Activated T-helper 17 cell treated with anti-CD3 and anti-CD28 coated beads, Interleukin-2, amount 50 U/mL, for 72 hours (primary cell): ENCODE data around the gene EYA2. TPM values are rescaled to one million over a fixed set of nuclear protein-coding genes. Genes with fewer than 3 reads are reported as not detected.

Experiments used
- ATAC-seq: fragments of 150-1000 bp; cut with Tn5 transposase; replicated peaks from 2 replicates; pipeline ENCODE4 v1.10.0; 2021; ENCODE audit warnings: mild to moderate bottlenecking, moderate library complexity
- H3K27ac Mint-ChIP-seq: one replicate; pipeline ENCODE4 v1.8.0; 2022; ENCODE audit warnings: mixed read lengths
- H3K27me3 Mint-ChIP-seq: one replicate; pipeline ENCODE4 v1.8.0; 2022; ENCODE audit warnings: mixed read lengths
- H3K36me3 Mint-ChIP-seq: one replicate; pipeline ENCODE4 v1.8.0; 2022; ENCODE audit warnings: low read depth, mild to moderate bottlenecking, mixed read lengths
- H3K4me1 Mint-ChIP-seq: one replicate; pipeline ENCODE4 v1.8.0; 2022; ENCODE audit warnings: mixed read lengths
- H3K4me3 Mint-ChIP-seq: one replicate; pipeline ENCODE4 v1.8.0; 2022; ENCODE audit warnings: mild to moderate bottlenecking, mixed read lengths
- H3K9me3 Mint-ChIP-seq: one replicate; pipeline ENCODE4 v1.8.0; 2022; ENCODE audit warnings: mixed read lengths
- total RNA-seq, 2 donors: library from RNA; stranded (reverse); gene quantifications; one replicate each; pipeline ENCODE4 v1.2.3, GENCODE V29; 2022

The EYA2 gene
- total RNA-seq, 2 donors from 2014 or later = 0.16 TPM; not detected in 1

DNA sequence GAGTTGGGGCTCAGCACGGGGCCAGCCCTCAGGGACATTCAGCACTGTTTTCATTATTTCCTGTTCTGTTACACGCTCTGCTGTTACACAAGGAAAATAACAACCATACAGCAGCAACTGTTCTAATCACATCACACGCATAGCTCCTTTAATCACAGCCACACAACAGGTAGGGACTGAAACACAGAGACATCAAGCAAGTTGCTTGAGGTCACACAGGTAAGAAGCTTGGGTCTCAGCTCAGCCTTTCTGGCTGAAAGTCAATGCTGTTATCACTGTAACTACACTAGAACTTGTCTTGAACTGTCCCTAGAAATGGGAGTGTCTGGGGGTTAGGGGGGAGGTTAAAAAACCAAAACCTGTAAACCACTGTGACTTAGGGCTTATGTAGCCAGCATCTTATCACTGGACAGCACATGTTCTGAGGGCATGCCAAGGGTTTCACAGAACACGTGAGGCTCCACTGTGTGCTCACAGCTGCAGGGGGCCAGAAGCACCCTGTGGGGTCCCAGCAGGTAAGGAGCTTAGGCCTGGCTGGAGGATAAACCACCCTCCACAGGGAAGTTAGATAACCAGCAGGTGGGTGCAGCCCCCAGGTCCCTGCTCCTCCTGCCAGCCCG is 146.0 kb downstream of the EYA2 start:
- no peak overlapping the region for H3K4me3 Mint-ChIP-seq
- H3K27ac Mint-ChIP-seq = no peak overlapping the region
- peaks cover 5% of the 10 kb centered on the region for H3K9me3 Mint-ChIP-seq
- H3K36me3 Mint-ChIP-seq = no peaks in the 10 kb centered on the region
- no peaks in the 10 kb centered on the region for H3K4me1 Mint-ChIP-seq
- ATAC-seq = no peak
- peaks cover 31% of the 10 kb centered on the region for H3K27me3 Mint-ChIP-seq

DNA sequence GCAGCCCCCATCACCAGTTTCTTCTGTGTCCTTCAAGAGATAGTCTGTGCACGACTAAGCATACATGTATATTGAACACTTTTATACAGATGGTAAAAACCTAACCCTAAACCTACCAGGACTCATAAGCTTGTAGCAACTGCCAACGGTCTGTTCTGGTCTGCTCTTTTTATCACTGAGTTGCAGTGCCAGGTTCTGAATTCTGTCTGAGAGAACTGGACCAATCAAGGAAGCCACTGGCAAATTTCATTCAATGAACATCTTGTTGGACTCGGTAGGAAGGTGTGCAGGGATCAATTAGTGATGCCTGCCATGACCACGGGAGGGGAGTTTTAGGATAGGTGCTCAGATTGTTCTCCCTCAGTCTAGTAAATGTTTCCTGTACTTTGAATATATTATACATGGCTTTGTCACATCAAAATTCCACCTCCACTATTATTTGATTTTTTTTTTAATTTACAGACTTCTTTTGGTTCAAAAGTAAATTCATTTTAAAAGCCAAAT is 146.8 kb downstream of the EYA2 start:
- Mint-ChIP-seq H3K4me1 (no peaks in the 10 kb centered on the region), H3K4me3 (no peak overlapping the region), H3K9me3 (peaks cover 8% of the 10 kb centered on the region), H3K27ac (no peak overlapping the region), H3K36me3 (no peaks in the 10 kb centered on the region), H3K27me3 (peaks cover 25% of the 10 kb centered on the region)
- no peak for ATAC-seq

DNA sequence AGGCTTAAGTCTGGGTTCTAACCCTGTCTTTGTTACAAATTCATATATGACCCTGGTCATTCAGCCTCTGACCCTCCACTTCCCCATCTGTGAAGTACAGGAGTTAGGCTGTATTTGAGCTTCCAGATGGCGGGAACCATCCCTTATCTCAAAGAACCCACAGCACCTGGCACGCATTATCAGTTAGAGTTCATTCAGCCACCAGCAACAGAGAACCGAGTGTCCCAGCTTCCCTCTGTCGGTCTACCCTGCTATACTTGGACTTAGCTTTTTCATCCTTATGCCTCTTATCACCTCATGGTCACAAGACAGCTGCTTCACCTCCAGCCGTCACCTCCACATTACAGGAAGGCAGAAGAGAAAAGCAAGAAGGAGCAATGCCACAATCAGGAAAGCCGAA is 147.8 kb downstream of the EYA2 start:
- no peak for ATAC-seq
- Mint-ChIP-seq H3K9me3 (peaks cover 10% of the 10 kb centered on the region), H3K27me3 (peaks cover 23% of the 10 kb centered on the region), H3K36me3 (no peaks in the 10 kb centered on the region), H3K4me1 (no peaks in the 10 kb centered on the region), H3K27ac (no peak overlapping the region), H3K4me3 (no peak overlapping the region)

DNA sequence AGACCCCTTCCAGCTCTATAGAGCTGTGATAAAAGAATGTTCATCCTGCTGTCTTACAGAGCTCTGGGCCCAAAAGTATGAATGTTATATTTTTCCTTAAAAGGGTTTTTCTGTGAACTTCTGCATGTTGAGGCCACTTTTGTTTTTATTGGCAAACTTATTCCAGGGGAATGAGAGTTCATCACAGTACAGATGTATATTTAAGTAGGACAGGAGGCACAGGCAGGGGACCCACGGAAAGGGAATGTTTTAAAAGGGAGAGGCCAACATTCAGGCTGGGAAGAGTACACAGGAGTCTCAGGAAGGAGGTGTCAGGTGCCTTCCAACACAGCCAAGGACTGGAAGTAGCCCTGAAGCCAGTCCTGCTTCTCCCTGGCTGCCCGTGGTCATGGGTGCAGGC is 148.4 kb downstream of the EYA2 start:
- peaks cover 23% of the 10 kb centered on the region for H3K27me3 Mint-ChIP-seq
- no peak overlapping the region for H3K27ac Mint-ChIP-seq
- peaks cover 10% of the 10 kb centered on the region for H3K9me3 Mint-ChIP-seq
- no peak overlapping the region for H3K4me3 Mint-ChIP-seq
- no peaks in the 10 kb centered on the region for H3K4me1 Mint-ChIP-seq
- no peak for ATAC-seq
- H3K36me3 Mint-ChIP-seq = no peaks in the 10 kb centered on the region

DNA sequence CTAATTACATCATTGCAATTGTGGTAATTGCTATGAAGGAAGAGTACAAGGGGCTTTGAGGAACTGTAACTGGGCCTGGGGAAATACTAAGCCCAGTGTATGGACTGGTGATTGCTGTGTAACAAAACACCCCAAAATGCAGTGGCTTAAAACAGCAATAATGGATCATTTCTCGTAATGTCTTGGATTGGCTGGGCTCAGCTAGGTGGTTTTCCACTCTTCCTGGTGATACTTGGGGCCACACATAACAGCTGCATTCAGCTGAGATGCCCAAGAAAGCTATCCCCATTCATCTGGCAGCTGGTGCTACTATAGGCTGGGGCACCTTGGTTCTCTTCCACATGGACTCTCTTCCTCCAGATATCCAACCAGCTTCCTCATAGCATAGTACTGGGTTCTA is 150.3 kb downstream of the EYA2 start:
- ATAC-seq = no peak
- Mint-ChIP-seq H3K4me3 (no peak overlapping the region), H3K9me3 (peaks cover 10% of the 10 kb centered on the region), H3K27me3 (peaks cover 32% of the 10 kb centered on the region), H3K4me1 (no peaks in the 10 kb centered on the region), H3K36me3 (no peaks in the 10 kb centered on the region), H3K27ac (no peak overlapping the region)

DNA sequence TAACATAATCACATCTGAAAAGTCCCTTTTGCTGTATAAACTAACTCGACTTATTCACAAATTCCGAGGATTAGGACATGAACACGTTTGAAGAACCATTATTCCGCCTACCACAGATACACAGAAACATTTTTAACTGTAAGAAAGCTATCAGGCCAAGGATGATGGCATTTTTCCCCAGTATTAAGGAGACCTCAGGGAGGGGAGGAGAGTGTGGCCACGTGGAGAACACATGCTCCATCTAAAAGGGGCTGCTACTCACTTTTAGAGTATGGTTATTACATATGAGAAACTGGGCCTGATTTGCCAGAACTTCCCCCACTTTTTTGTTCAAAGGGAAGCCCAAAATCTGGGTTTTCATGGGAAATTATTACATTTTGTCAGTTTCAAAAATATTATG is 153.4 kb downstream of the EYA2 start:
- ATAC-seq = no peak
- no peaks in the 10 kb centered on the region for H3K36me3 Mint-ChIP-seq
- no peak overlapping the region for H3K27ac Mint-ChIP-seq
- no peak overlapping the region for H3K4me3 Mint-ChIP-seq
- peaks cover 10% of the 10 kb centered on the region for H3K9me3 Mint-ChIP-seq
- no peaks in the 10 kb centered on the region for H3K4me1 Mint-ChIP-seq
- peaks cover 28% of the 10 kb centered on the region for H3K27me3 Mint-ChIP-seq

DNA sequence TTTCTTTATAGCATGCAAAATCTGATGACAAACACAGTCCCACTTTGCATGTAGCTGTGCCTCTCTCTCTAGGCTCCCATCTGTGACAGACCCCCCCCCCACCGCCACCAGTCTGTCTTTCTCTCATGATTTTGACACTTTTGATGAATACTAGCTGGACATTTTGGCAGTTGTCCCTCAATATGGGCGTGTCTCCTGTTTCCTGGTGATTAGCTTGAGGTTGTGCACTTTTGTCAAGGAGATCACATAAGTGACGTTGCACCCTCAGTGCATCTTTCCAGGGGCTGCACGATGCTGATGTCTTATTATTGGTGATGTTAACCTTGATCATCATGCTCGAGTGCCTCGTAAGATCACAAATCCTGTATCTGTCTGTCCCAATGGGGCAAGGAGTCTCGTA is 155.1 kb downstream of the EYA2 start:
- no peak overlapping the region for H3K4me3 Mint-ChIP-seq
- peaks cover 10% of the 10 kb centered on the region for H3K9me3 Mint-ChIP-seq
- ATAC-seq = no peak
- H3K27ac Mint-ChIP-seq = no peak overlapping the region
- H3K36me3 Mint-ChIP-seq = no peaks in the 10 kb centered on the region
- H3K4me1 Mint-ChIP-seq = no peaks in the 10 kb centered on the region
- H3K27me3 Mint-ChIP-seq = peaks cover 28% of the 10 kb centered on the region

DNA sequence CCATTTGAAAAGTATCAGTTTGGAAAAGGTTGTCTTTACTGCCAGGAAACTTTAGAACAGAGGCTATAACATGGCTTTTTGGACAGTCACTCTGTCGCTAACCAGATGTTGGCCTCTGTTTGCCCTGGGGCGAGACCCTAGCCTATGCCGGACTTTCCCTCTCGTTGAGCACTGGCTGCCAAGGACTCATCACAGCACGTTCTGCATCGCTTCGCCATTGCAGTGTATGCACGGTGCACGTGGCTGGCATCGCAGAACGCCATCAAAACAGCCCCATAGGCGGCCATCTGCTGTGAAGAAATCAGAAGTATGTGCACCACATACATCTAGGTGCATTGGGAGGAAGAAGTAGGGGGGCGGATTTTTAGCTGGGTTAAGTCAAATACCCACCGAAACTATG is 156.4 kb downstream of the EYA2 start:
- Mint-ChIP-seq H3K36me3 (no peaks in the 10 kb centered on the region), H3K4me1 (no peaks in the 10 kb centered on the region), H3K27me3 (peaks cover 35% of the 10 kb centered on the region), H3K27ac (no peak overlapping the region), H3K4me3 (no peak overlapping the region), H3K9me3 (peaks cover 3% of the 10 kb centered on the region)
- ATAC-seq = no peak

DNA sequence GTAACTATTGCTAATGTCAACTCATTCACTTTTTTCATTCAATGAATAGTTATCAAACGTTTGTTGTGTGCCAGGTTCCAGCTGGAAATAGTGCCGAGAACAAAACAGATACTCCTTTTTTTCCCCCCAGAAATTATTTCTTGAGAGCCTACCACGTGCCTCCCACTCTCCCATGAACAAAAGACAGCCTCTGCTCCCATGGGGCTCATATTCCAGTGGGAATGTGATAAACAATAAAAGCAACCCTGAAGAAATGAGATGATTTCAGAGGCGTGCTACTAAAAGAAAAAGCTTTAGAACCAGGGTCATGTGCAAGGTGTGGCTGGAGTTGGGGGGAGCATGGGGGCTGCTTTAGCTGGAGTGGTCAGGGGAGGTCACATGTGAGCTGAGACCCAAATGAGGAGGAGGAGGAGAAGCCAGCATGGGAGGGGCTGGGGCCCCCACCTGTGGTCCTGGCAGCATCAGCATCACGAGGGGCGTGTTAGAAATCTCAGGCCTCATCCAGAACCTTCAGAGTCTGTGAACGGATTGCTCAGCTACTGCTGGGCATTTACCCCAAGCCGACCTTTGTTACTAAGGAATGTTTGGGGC is 157.4 kb downstream of the EYA2 start:
- Mint-ChIP-seq H3K4me3 (no peak overlapping the region), H3K27me3 (peaks cover 31% of the 10 kb centered on the region), H3K36me3 (no peaks in the 10 kb centered on the region), H3K9me3 (no peaks in the 10 kb centered on the region), H3K27ac (no peak overlapping the region), H3K4me1 (no peaks in the 10 kb centered on the region)
- no peak for ATAC-seq

DNA sequence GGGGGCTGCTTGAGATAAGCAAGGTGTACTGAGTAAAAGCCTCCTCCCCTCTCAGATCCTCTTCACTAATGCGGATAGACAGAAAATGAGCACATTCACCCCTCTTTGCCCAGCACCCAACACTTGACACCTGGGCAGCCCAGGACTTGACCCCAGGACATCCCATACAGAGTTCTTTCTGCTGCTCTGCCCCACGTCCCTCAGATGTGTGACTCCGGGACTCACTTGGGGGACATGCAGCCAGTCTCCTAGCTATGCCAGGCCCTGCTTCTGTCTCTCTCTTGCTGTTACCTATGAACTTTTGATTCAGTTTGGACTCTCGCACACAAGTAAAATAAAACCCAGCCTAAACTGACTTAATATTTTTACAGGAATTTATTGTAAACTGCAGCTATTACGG is 159.9 kb downstream of the EYA2 start:
- no peak overlapping the region for H3K27ac Mint-ChIP-seq
- peaks cover 25% of the 10 kb centered on the region for H3K27me3 Mint-ChIP-seq

DNA sequence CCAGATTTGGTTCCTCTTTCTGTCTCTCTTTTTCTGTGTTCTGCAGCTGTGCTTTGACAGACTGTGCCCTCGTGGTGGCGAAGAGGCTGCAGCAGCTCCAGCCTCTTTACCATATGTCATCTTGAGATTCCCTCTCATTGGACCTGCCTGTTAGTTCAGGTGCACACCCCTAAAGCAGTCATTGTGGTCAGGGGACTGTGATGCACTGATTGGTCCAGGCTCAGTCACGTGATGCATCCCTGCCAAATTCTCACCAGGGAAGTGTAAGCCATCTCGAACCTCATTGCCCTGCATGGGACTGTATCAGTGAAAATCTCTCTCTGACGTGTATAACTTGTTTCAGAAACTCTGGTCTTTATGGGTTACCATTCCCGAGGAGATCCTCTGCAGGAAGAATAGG is 160.3 kb downstream of the EYA2 start:
- Mint-ChIP-seq H3K27ac (no peak overlapping the region), H3K4me3 (no peak overlapping the region), H3K9me3 (no peaks in the 10 kb centered on the region), H3K27me3 (peaks cover 21% of the 10 kb centered on the region), H3K36me3 (no peaks in the 10 kb centered on the region), H3K4me1 (no peaks in the 10 kb centered on the region)
- no peak for ATAC-seq

More for the DNA sequence above, 159.9 kb downstream of the EYA2 start:
- H3K9me3 Mint-ChIP-seq = no peaks in the 10 kb centered on the region
- no peaks in the 10 kb centered on the region for H3K4me1 Mint-ChIP-seq
- H3K36me3 Mint-ChIP-seq = no peaks in the 10 kb centered on the region
- no peak for ATAC-seq
- H3K4me3 Mint-ChIP-seq = no peak overlapping the region

DNA sequence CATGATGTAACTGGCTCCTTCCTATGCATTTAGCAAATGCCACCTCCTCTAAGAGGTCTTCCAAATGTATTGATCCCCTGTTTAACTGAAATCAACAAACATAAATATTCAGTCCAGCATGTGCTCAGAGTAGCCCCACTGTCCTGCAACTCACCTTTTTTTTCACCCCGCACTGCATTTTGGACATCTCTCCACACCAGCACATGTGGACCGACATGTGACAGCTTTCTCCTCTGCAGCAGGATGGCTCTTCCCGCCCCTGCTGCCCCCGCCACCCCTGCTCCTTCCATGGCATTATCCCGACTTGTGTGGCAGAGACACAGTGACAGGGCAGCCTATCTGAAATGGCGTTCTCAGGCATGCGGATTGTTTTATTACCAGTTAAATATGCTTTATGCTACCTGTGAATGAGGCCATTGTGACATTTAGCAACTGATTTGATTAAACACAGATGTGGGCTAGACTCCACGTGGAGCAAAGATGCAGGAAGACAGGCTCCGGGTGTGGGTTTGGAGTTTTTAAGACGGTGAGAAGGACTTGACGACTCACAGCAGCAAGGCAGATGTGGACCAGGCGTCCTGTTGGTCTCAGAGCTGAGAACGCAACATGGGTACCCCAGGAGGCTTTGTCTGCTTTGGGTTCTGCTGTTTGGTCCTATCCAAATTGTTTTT is 161.2 kb downstream of the EYA2 start:
- Mint-ChIP-seq H3K36me3 (no peaks in the 10 kb centered on the region), H3K4me3 (no peak overlapping the region), H3K9me3 (no peaks in the 10 kb centered on the region), H3K27ac (no peak overlapping the region), H3K4me1 (no peaks in the 10 kb centered on the region), H3K27me3 (peaks cover 14% of the 10 kb centered on the region)
- no peak for ATAC-seq

DNA sequence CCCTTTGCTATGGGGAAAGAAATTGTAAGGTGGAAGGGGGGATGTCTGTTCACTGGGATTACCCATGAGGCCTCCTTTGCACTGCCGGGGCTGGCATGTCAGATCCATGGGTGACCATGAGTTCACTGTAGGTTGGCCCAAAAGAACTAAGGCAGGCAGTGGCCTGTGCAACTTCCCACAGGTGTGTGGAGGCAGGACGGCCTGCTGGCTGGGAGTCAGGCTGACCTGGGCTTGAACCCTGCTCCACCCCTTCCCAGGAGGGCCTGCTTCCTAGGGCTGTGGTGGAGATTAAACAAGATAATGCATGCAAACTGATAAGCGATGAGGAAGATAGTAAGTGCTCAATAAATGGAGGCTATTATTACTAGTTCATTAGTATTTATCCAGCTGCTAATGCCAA is 163.0 kb downstream of the EYA2 start:
- ATAC-seq = no peak
- Mint-ChIP-seq H3K36me3 (no peaks in the 10 kb centered on the region), H3K9me3 (no peaks in the 10 kb centered on the region), H3K27ac (no peak overlapping the region), H3K27me3 (peaks cover 10% of the 10 kb centered on the region), H3K4me3 (no peak overlapping the region), H3K4me1 (no peaks in the 10 kb centered on the region)

DNA sequence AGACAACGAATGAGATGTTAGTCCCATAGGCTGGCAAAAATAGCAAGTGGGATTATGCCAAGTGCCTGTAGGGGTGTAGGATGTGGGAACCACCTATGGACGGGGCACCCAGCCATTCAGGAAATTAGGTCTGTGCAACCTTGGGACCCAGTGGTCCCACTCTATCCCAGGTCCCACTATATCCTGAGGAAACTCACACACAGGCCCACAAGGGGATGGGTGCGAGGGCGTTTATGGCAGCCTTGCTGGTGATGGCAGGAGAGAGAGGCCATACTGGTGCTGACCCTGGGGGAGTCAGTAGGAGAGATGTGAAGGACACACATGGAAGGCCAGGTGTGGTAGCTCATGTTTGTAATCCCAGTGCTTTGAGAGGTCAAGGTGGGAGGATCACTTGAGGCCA is 163.6 kb downstream of the EYA2 start:
- no peak overlapping the region for H3K4me3 Mint-ChIP-seq
- no peaks in the 10 kb centered on the region for H3K9me3 Mint-ChIP-seq
- H3K36me3 Mint-ChIP-seq = no peaks in the 10 kb centered on the region
- H3K4me1 Mint-ChIP-seq = no peaks in the 10 kb centered on the region
- H3K27me3 Mint-ChIP-seq = peaks cover 10% of the 10 kb centered on the region
- ATAC-seq = no peak
- H3K27ac Mint-ChIP-seq = no peak overlapping the region

DNA sequence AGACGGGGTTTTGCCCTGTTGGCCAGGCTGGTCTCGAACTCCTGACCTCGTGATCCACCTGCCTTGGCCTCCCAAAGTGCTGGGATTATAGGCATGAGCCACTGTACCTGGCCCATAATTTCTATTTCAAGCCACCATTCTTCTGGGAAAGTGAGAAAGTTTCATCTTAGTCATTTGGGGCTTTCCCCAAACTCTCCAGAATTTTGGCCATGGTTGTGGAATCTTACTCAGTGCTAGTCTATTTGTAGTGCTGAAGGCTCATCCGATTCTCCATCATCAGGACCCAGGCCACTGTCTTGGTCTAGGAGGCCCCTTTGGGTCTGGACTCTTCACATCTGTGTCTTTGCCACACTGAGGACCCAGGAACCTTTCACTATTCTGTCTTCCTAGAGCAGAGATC is 164.9 kb downstream of the EYA2 start:
- H3K27me3 Mint-ChIP-seq = peaks cover 11% of the 10 kb centered on the region
- peak; percentile 38 for ATAC-seq
- peaks cover under 1% of the 10 kb centered on the region for H3K9me3 Mint-ChIP-seq
- H3K4me1 Mint-ChIP-seq = no peaks in the 10 kb centered on the region
- H3K4me3 Mint-ChIP-seq = no peak overlapping the region
- no peaks in the 10 kb centered on the region for H3K36me3 Mint-ChIP-seq
- no peak overlapping the region for H3K27ac Mint-ChIP-seq
